A673 (cell line): ENCODE measurements around the gene KRT10.

Experiments used
- EZH2 ChIP-seq: fragments of 200-600 bp; sonication (generic); IDR thresholded peaks from 2 replicates; pipeline ENCODE4 v1.6.1; 2017; ENCODE audit warnings: borderline replicate concordance, low read depth, mild to moderate bottlenecking, mixed read lengths, antibody characterized with exemption, low read length; ENCODE audit not compliant: poor library complexity, severe bottlenecking
- TF ChIP-seq, protein P1 (sequence below): fragments of 300-800, 200-600 bp; sonication (generic); conservative IDR thresholded peaks from 2 replicates; pipeline ENCODE4 v1.5.1; 2017; ENCODE audit warnings: low read depth, mild to moderate bottlenecking, antibody characterized with exemption, low read length, moderate library complexity, mixed read lengths

DNA sequence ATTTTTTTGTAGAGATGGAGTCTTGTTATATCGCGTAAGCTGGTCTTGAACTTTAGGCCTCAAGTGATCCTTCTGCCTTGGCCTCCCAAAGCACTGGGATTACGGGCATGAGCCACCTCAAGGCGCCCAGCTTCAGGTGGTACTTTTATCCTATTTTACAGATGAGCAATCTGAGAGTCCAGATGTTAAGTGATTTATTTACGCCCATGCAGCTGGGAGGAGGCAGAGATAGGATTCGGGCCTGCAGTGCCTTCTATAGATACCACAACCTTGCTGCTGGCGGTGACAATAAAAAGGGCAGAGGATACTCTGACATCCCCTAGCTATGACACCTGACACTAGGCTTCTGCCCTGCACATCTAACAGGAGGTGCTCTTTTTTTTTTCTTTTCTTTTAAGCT, 48.9 kb upstream of the KRT10 start:
- TF ChIP-seq, protein P1, sequence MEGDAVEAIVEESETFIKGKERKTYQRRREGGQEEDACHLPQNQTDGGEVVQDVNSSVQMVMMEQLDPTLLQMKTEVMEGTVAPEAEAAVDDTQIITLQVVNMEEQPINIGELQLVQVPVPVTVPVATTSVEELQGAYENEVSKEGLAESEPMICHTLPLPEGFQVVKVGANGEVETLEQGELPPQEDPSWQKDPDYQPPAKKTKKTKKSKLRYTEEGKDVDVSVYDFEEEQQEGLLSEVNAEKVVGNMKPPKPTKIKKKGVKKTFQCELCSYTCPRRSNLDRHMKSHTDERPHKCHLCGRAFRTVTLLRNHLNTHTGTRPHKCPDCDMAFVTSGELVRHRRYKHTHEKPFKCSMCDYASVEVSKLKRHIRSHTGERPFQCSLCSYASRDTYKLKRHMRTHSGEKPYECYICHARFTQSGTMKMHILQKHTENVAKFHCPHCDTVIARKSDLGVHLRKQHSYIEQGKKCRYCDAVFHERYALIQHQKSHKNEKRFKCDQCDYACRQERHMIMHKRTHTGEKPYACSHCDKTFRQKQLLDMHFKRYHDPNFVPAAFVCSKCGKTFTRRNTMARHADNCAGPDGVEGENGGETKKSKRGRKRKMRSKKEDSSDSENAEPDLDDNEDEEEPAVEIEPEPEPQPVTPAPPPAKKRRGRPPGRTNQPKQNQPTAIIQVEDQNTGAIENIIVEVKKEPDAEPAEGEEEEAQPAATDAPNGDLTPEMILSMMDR, result no peak
- TF ChIP-seq EZH2, result no peak
